HG03039 (cell line): Measurements from ENCODE around the gene UPF2.
"Not testable (repeated sequence)": the region's sequence is repeated elsewhere in the genome, so short reads cannot be mapped to it uniquely, and the experiment has no call there.

Experiments used
- ATAC-seq: cut with Tn5 transposase; IDR thresholded peaks from one replicate; pipeline ENCODE4 v1.9.1; 2021; ENCODE audit warnings: mild to moderate bottlenecking, moderate library complexity; ENCODE audit not compliant: unreplicated experiment

The UPF2 gene, protein sequence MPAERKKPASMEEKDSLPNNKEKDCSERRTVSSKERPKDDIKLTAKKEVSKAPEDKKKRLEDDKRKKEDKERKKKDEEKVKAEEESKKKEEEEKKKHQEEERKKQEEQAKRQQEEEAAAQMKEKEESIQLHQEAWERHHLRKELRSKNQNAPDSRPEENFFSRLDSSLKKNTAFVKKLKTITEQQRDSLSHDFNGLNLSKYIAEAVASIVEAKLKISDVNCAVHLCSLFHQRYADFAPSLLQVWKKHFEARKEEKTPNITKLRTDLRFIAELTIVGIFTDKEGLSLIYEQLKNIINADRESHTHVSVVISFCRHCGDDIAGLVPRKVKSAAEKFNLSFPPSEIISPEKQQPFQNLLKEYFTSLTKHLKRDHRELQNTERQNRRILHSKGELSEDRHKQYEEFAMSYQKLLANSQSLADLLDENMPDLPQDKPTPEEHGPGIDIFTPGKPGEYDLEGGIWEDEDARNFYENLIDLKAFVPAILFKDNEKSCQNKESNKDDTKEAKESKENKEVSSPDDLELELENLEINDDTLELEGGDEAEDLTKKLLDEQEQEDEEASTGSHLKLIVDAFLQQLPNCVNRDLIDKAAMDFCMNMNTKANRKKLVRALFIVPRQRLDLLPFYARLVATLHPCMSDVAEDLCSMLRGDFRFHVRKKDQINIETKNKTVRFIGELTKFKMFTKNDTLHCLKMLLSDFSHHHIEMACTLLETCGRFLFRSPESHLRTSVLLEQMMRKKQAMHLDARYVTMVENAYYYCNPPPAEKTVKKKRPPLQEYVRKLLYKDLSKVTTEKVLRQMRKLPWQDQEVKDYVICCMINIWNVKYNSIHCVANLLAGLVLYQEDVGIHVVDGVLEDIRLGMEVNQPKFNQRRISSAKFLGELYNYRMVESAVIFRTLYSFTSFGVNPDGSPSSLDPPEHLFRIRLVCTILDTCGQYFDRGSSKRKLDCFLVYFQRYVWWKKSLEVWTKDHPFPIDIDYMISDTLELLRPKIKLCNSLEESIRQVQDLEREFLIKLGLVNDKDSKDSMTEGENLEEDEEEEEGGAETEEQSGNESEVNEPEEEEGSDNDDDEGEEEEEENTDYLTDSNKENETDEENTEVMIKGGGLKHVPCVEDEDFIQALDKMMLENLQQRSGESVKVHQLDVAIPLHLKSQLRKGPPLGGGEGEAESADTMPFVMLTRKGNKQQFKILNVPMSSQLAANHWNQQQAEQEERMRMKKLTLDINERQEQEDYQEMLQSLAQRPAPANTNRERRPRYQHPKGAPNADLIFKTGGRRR

GRCh38 chr10:12042797-12043651 lies at the start of gene UPF2:
Gene UPF2, minus strand, starts transcription at chr10:12042809. Its CDS starts 7,386 bp downstream, at chr10:12035423.
- peak; percentile 48 for ATAC-seq

- no peak for ATAC-seq
Observed at GRCh38 chr10:12091421-12091820, 48.8 kb upstream of the UPF2 start.

DNA sequence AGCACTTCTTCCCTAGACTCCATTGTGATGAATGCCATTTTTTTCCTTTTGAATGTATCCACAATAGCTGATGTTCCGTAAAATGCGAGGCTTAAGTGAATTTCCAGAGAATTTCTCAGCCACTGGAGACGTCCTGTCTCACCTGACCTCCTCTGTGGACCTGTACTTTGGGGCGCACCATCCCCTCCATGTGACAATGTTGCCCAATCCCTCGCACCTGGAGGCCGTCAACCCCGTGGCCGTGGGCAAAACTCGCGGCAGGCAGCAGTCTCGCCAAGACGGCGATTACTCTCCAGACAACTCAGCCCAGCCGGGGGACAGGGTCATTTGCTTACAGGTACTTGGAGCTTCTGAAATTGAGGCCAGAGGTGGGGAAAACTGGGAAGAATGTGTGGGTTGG lies 46.3 kb upstream of the UPF2 start:
- ATAC-seq, result no peak

- no peak for ATAC-seq
Observed at GRCh38 chr10:12081879-12082557, 39.4 kb upstream of the UPF2 start.

DNA sequence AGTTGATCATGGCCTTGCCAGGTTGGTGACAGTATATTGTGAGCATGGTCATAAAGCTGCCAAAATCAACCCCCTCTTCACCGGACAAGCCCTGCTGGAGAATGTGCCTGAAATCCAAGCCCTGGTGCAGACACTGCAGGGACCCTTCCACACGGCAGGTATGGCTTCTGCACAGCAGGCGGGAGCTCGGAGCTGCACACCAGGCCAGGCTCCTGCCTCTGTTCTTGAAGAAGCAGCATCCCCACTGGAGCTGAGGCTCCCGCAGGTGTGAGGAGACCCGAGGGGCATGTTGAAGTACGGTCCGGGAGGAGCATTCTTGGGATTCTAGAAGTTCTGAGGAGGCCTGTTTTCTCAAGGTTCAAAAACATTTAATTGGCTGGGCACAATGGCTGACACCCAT lies 38.9 kb upstream of the UPF2 start:
- ATAC-seq, result no peak

GRCh38 chr10:12077580-12078180 lies 35.1 kb upstream of the UPF2 start:
- no peak for ATAC-seq

GRCh38 chr10:12073526-12073925 lies 30.9 kb upstream of the UPF2 start:
- no peak for ATAC-seq

GRCh38 chr10:12071441-12071840 lies 28.8 kb upstream of the UPF2 start:
- not testable (repeated sequence) for ATAC-seq

GRCh38 chr10:12068449-12069269 lies 26.1 kb upstream of the UPF2 start, which contains the start of gene DHTKD1:
Gene DHTKD1, plus strand, starts transcription at chr10:12068954. Its CDS starts 80 bp downstream, at chr10:12069034.
- ATAC-seq, result peak; percentile 98

DNA sequence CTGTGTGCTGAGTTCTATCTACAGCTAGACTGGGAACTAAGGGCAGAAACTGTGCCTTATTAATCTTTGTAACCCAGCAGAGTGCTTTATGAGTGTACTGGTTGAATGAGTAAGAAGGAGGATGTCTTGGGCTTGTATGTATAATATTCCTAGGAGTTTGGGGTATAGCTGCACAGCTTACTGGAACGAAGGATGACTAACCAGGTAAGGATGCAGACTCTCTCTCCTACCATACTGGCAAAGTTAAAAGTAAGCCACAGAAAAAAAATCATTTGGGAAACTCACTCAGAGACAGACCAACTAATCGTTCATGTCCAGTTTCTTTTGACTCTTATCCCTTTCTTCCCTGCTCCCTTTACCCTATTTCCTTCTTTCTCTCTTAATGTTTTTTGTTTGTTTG lies 24.7 kb upstream of the UPF2 start:
- ATAC-seq, result no peak

- ATAC-seq, result no peak
Observed at GRCh38 chr10:12063483-12063818, 20.8 kb upstream of the UPF2 start.

DNA sequence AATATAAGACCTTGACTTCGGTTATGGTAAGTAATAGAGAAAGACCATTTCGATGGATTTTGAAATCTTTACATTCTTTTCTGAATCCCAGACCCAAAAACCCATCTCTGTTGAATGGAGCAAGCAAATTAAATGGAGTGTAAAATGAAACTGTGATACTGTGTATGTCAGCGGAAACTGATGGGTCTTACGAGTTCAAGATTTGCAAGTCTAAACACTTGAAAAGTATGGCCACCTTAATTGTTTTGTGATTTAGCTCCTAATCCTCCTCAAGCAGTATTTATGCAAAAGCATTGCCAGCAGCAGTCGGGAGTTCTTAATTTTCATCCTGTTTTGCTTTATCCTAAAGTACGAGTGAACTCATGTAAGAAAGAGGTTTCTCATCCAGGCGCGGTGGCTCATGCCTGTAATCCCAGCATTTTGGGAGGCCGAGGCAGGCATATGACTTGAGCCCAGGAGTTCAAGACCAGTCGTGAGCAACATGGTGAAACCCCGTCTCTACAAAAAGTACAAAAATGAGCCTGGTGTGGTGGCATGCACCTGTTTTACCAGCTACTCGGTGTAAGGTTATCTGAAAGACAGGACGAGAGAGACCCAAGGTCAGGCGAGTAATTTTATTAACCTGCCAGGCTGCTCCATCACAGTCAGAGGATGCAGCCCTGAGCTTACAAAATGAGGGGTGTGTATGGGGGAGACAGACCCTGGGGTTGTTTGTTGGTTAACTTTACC lies 20.3 kb upstream of the UPF2 start:
- ATAC-seq, result no peak

DNA sequence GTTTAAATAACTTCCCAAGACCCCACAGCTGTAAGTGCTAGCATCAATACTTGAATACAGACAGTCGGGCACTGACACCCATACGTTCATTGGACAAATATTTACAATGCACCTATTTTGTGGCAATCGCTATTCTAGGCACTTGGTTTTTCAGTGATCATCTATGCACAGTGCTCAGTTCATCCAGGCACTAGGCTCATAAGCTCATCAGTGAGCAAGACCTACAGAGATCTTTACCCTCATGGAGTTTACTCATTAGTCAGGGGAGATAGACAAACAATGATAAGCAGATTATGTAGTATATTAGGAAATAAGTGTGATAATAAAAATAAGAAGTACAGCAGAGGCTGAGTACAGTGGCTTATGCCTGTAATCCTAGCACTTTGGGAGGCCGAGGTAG lies 18.5 kb upstream of the UPF2 start:
- no peak for ATAC-seq

GRCh38 chr10:12056748-12057147 lies 14.1 kb upstream of the UPF2 start:
- ATAC-seq, result no peak

DNA sequence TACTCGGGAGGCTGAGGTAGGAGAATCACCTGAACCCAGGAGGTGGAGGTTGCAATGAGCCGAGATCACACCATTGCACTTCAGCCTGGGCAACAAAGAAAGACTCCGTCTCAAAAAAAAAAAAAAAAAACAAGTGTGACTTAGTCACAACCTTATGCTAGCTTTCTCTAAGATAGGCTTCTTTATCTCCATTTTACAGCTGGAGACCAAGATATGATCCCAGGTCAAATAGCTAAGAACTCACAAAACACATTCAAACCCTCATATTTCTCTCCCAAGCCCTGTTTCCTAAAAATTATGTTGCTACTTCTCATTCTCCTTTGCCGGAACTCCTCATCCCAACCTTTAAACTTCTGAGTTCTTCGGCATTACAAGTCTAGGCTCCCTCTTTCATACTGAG lies 13.1 kb upstream of the UPF2 start:
- no peak for ATAC-seq

DNA sequence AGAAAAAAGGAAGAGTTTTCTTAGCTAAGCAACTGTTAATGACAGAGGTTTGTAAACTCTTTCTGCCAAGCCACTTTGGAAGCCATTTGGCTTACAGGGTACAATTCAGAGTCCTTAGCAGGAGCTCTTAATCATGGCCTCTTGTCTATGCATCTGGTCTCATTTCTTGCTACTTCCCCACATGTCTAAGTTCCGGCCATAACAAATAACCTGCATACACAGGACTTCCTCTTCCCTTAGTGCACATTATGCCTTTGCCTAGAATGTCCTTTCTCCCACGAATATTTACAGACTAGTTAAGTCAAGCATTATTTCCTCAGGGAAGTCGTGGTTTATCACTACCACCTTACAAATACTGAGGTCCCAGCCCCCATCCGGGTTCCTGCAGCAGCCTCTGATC lies 8.6 kb upstream of the UPF2 start:
- ATAC-seq, result no peak

DNA sequence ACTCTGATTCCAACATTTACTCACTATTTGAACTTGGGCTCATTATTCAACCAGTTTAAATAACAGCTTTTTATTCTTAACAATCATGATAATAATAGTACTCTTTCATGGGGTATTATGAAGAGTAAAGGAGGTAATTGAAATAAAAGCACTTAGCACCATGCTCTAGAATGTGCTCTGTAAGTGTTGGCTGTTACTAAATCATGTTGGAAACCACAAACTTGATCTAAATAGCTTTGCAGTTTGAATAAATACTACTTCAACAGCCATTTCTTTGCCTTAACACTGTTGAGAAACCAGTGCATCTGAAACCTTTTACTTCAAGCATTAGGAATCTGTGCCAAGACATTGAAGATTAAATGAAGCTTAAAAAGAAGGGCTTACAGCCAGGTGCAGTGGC lies 7.9 kb upstream of the UPF2 start:
- ATAC-seq, result no peak

- no peak for ATAC-seq
Observed at GRCh38 chr10:12048547-12048946, 5.9 kb upstream of the UPF2 start.
